Epithelial cell of esophagus (primary cell): ENCODE data around the gene GPLD1.

Experiments
- DNase-seq: peaks from one replicate; pipeline ENCODE4 v3.0.0; 2010; ENCODE audit warnings: low read depth
- H3K4me3 ChIP-seq: 2 replicates; pipeline ENCODE4 v1.5.1; 2011; ENCODE audit warnings: mild to moderate bottlenecking, low read length, control low read depth
- TF ChIP-seq, protein P1 (sequence below): IDR thresholded peaks from 2 replicates; pipeline ENCODE4 v1.5.1; 2011; ENCODE audit warnings: low read depth, mild to moderate bottlenecking, low read length, control low read depth, inconsistent platforms; ENCODE audit not compliant: insufficient read depth; ENCODE audit errors: missing control alignments

Gene GPLD1

DNA sequence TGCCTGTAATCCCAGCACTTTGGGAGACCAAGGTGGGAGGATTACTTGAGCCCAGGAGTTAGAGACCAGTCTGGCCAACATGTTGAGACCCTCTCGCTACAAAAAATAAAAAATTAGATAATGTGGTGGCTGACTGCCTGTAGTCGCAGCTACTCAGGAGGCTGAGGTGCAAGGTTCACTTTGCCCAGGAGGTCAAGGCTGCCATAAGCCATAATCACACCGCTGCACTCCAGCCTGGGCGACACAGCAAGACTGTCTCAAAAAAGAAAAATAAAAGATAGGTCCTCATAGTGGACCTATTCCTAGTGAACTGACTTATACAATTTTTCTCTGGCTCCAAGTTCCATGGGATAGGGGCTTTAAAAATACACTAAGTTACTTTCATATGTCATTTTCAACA is 44.8 kb downstream of the GPLD1 start:
- no peak overlapping the region for H3K4me3 ChIP-seq
- DNase-seq, result no peak
- TF ChIP-seq, protein P1, sequence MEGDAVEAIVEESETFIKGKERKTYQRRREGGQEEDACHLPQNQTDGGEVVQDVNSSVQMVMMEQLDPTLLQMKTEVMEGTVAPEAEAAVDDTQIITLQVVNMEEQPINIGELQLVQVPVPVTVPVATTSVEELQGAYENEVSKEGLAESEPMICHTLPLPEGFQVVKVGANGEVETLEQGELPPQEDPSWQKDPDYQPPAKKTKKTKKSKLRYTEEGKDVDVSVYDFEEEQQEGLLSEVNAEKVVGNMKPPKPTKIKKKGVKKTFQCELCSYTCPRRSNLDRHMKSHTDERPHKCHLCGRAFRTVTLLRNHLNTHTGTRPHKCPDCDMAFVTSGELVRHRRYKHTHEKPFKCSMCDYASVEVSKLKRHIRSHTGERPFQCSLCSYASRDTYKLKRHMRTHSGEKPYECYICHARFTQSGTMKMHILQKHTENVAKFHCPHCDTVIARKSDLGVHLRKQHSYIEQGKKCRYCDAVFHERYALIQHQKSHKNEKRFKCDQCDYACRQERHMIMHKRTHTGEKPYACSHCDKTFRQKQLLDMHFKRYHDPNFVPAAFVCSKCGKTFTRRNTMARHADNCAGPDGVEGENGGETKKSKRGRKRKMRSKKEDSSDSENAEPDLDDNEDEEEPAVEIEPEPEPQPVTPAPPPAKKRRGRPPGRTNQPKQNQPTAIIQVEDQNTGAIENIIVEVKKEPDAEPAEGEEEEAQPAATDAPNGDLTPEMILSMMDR, result no peak

DNA sequence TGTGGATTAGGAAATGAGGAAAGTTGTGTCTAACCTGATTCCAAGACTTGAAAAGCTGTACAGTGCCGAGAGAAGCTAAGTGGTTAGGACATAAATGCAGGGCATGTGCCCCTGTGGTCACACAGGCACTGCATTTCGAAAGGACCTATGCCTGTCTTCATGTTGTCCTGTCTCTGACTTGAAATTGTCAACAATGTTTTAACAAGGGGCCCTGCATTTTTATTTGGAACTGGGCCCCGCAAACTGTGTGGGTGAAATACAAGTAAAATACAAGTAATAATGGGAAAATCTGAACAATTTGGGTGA is 47.8 kb downstream of the GPLD1 start:
- DNase-seq, result no peak
- H3K4me3 ChIP-seq, result no peak overlapping the region
- TF ChIP-seq, protein P1, result no peak

DNA sequence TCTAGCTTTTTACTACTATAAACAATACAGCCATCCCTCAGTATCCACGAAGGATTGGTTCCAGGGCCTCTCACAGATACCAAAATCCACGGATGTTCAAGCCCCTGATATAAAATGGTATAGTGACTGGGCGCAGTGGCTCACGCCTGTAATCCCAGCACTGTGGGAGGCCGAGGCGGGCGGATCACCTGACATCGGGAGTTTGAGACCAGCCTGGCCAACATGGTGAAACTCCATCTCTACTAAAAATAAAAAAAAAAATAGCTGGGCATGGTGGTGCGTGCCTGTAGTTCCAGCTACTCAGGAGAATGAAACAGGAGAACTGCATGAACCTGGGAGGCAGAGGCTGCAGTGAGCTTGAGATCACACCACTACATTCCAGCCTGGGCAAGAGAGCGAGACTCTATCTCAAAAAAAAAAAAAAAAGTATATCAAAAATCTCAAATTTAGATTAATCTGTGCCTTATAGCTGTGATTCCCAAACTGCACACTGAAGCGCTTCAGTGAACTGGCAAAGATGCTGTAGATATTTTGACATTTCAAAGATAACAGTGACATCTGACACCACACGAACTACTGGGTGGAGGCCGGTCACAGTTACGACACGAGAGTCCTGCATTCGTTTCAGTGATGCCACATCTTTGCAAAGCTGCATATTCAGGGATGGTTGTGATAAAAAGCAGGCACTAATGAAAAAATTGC is 48.3 kb downstream of the GPLD1 start:
- no peak overlapping the region for H3K4me3 ChIP-seq
- peak; percentile 21 for DNase-seq
- TF ChIP-seq, protein P1, result no peak

DNA sequence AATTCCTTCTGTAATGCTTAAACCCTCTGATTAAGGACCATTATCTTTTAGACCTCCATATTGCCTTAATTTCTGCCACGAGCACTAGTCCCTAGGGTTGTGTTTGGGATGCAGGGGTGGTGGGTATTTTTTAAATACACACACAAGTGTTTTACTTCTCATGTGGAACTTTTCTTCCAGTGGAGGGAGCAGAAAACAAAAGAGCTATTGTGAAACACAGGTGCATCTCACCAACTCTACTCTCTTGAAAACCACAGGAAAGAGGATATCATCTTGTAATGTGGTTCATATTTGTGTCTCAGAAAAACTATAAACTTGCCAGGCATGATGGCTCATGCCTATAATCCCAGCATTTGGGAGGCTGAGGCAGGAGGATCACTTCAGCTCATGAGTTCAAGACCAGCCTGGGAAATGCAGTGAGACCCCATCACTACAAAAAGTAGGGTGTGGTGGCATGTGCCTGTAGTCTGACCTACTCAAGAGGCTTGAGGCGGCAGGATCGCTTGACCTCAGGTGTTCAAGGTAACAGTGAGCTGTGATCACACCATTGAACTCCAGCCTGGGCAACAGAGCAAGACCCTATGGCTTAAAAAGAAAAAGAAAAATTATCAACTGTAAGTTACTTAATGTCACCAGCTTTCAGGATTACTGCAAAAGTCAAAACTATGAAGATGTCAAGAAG is 49.4 kb downstream of the GPLD1 start:
- TF ChIP-seq, protein P1, result no peak
- no peak overlapping the region for H3K4me3 ChIP-seq
- no peak for DNase-seq

DNA sequence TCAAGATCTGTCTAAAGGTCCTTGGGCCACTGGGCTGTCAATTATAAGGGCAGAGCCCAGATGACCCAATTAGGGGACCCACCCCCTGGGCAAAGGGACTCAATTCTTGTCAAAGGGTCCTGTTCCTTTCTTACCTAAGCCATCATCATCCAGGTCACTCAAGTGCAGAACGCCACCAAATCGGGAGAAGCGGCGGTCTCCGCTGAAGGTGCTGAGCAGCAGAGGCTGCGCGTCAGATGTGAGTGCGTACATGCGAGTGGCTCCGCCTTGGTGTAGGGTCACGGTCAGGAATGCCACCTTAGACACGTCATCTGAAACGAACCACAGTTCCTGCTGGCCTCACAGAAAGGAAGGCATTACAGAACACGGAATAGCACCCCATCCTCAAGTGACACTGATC is 52.4 kb downstream of the GPLD1 start:
- TF ChIP-seq, protein P1, result no peak
- DNase-seq, result no peak
- no peak overlapping the region for H3K4me3 ChIP-seq

DNA sequence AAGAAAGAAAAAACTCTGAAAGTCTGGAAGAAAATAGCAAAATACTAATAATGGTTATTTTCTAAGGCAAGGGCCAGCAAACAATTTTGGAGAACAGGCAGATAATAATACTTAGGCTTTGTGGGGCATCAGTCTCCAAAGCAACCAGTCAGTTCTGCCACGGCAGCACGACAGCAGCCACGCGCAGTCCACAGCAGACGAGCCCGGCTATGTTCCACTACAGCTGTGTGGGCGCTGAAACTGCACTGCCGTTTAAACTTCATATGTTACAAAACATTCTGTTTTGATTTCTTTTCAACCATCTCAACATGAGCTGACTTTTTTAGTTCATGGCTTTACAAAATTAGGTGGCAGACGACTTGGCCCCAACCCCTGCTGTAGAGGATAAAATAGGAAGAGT is 56.8 kb downstream of the GPLD1 start:
- DNase-seq, result no peak
- H3K4me3 ChIP-seq, result no peak overlapping the region
- TF ChIP-seq, protein P1, result no peak

DNA sequence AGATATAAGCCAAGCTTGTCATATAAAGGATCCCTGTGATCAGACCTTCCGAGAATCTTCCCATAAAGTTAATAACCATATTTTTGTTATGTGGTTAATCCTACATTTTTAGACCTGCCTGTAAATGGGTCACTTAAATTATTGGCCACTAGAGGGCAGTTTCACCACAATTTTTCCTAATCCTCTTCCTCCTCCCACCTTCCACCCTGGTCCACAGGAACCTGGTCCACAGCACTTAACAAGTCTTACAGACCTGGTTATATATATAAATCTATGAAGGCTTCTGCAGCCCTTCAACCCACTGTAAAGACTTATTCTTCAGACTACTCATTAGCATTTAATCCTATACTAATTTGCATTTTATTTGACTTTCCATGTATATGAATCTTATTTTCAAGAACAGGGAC is 58.3 kb downstream of the GPLD1 start:
- H3K4me3 ChIP-seq, result no peak overlapping the region
- TF ChIP-seq, protein P1, result peak; percentile 61
- DNase-seq, result peak; percentile 63
